Measurements from ENCODE around the gene MRTFB. TPM values are rescaled to one million over a fixed set of nuclear protein-coding genes. Genes with fewer than 3 reads are reported as not detected.
A peak's percentile ranks its signal among the peaks of the same experiment; 100 is the strongest.

MRTFB gene
- total RNA-seq, 1 donor from 2014 or later: 77.5 TPM

GRCh38 chr16:14232106-14232864 is 161.2 kb downstream of the MRTFB start:
- no peak for TF ChIP-seq CTCF (IDR thresholded peaks at IDR 0.05; ENCODE audit: unreplicated experiment)
- no peak overlapping the region for H3K27ac Mint-ChIP-seq
- no peaks in the 10 kb centered on the region for H3K27me3 Mint-ChIP-seq (ENCODE audit: low read depth)
- H3K4me3 Mint-ChIP-seq: no peak overlapping the region
- peaks cover 4% of the 10 kb centered on the region for H3K9me3 Mint-ChIP-seq
- H3K36me3 Mint-ChIP-seq: peaks cover 30% of the 10 kb centered on the region
- DNase-seq (ENCODE audit: low spot score in 2 of 2, unreplicated experiment in 2 of 2): peak in 1 of 2 experiments; percentile 51
- H3K4me1 Mint-ChIP-seq: peaks cover 5% of the 10 kb centered on the region

GRCh38 chr16:14236401-14236800 is 165.3 kb downstream of the MRTFB start:
- Mint-ChIP-seq H3K9me3 (no peaks in the 10 kb centered on the region), H3K4me1 (peaks cover 9% of the 10 kb centered on the region)
- TF ChIP-seq CTCF (IDR thresholded peaks at IDR 0.05; ENCODE audit: unreplicated experiment): no peak

GRCh38 chr16:14238756-14239155 is 167.6 kb downstream of the MRTFB start:
- Mint-ChIP-seq H3K4me1 (peaks cover 8% of the 10 kb centered on the region), H3K4me3 (no peak overlapping the region), H3K27me3 (ENCODE audit: low read depth) (no peaks in the 10 kb centered on the region), H3K36me3 (peaks cover 26% of the 10 kb centered on the region), H3K9me3 (no peaks in the 10 kb centered on the region), H3K27ac (no peak overlapping the region)
- no peak for DNase-seq (ENCODE audit: low spot score in 2 of 2, unreplicated experiment in 2 of 2)
- no peak for TF ChIP-seq CTCF (IDR thresholded peaks at IDR 0.05; ENCODE audit: unreplicated experiment)

More at GRCh38 chr16:14236401-14236800, 165.3 kb downstream of the MRTFB start:
- Mint-ChIP-seq H3K4me3 (no peak overlapping the region), H3K36me3 (peaks cover 19% of the 10 kb centered on the region), H3K27ac (no peak overlapping the region), H3K27me3 (ENCODE audit: low read depth) (no peaks in the 10 kb centered on the region)
- DNase-seq (ENCODE audit: low spot score in 2 of 2, unreplicated experiment in 2 of 2): no peak

GRCh38 chr16:14239791-14240190 is 168.7 kb downstream of the MRTFB start:
- TF ChIP-seq CTCF (IDR thresholded peaks at IDR 0.05; ENCODE audit: unreplicated experiment): no peak
- Mint-ChIP-seq H3K27me3 (ENCODE audit: low read depth) (no peaks in the 10 kb centered on the region), H3K9me3 (no peaks in the 10 kb centered on the region), H3K36me3 (peaks cover 23% of the 10 kb centered on the region), H3K4me3 (no peak overlapping the region), H3K27ac (peak overlapping the region; percentile 47), H3K4me1 (peaks cover 6% of the 10 kb centered on the region)
- no peak for DNase-seq (ENCODE audit: low spot score in 2 of 2, unreplicated experiment in 2 of 2)

GRCh38 chr16:14240219-14240843 is 169.2 kb downstream of the MRTFB start:
- no peaks in the 10 kb centered on the region for H3K9me3 Mint-ChIP-seq
- no peaks in the 10 kb centered on the region for H3K27me3 Mint-ChIP-seq (ENCODE audit: low read depth)
- H3K4me1 Mint-ChIP-seq: peaks cover 8% of the 10 kb centered on the region
- no peak for DNase-seq (ENCODE audit: low spot score in 2 of 2, unreplicated experiment in 2 of 2)
- peak overlapping the region; percentile 47 for H3K27ac Mint-ChIP-seq
- H3K36me3 Mint-ChIP-seq: peaks cover 20% of the 10 kb centered on the region
- H3K4me3 Mint-ChIP-seq: no peak overlapping the region
- no peak for TF ChIP-seq CTCF (IDR thresholded peaks at IDR 0.05; ENCODE audit: unreplicated experiment)
